GM12878 (cell line): Measurements from ENCODE around the gene ANKRD26. TPM values are rescaled to one million over a fixed set of nuclear protein-coding genes. Genes with fewer than 3 reads are reported as not detected.

Source experiments
- ATAC-seq: fragments of 200-7000 bp; cut with Tn5 transposase; 3 replicates; pipeline ENCODE4 v1.9.1; 2020; ENCODE audit warnings: mild to moderate bottlenecking, moderate library complexity
- BruUV-seq: library from RNA; stranded (reverse); fragments of 400-500 nt; replicated peaks from 2 replicates; lab custom pipeline; 2021; lab: Mats Ljungman, UMichigan
- CTCF ChIA-PET: fragments of 300-600 bp; sonication (Branson Sonifier 250); formaldehyde crosslinking; extraction: SDS; loops from one replicate; lab custom pipeline; 2021; ENCODE audit warnings: inconsistent platforms; lab: Yijun Ruan, JAX
- POLR2A ChIA-PET: fragments of 350-600 bp; formaldehyde crosslinking; extraction: SDS; loops from one replicate; lab custom pipeline; 2021; ENCODE audit warnings: inconsistent platforms; lab: Charles Lee
- RAD21 ChIA-PET: fragments of 300-600 bp; sonication (Branson Sonifier 250); formaldehyde crosslinking; loops from one replicate; lab custom pipeline; 2023; ENCODE audit warnings: antibody characterized with exemption; ENCODE audit not compliant: unreplicated experiment; lab: Charles Lee
- SMC1A ChIA-PET: fragments of 300-600 bp; sonication (Branson Sonifier 250); formaldehyde crosslinking; loops from one replicate; lab custom pipeline; 2023; ENCODE audit not compliant: unreplicated experiment, uncharacterized antibody; lab: Charles Lee
- DNase-seq: peaks from one replicate; pipeline ENCODE4 v3.0.0-alpha.2; 2011; ENCODE audit warnings: low read depth, low spot score
- FAIRE-seq: peaks from 3 replicates; lab custom pipeline; 2011; peaks lifted over from hg19 to GRCh38; lab: Jason Lieb, UNC
- H2AFZ ChIP-seq: 2 replicates; pipeline ENCODE4 v1.6.0; 2011; ENCODE audit warnings: low read depth, low read length, control low read depth; ENCODE audit not compliant: control insufficient read depth
- H3K27ac ChIP-seq: 2 replicates; pipeline ENCODE4 v1.5.1; 2011; ENCODE audit warnings: control low read depth; ENCODE audit not compliant: control insufficient read depth, insufficient read depth
- H3K27me3 ChIP-seq, 2 experiments: replicated peaks in 1 of 2; 2 replicates each; pipeline versions ENCODE4 v1.6.0 to v1.6.1; 2011; ENCODE audit warnings: low read length in 1 of 2; ENCODE audit not compliant: control insufficient read depth in 2 of 2, insufficient read depth in 2 of 2
- H3K36me3 ChIP-seq, 2 experiments: 2 replicates each; pipeline ENCODE4 v1.5.1; 2011; ENCODE audit warnings: low read length in 1 of 2; ENCODE audit not compliant: control insufficient read depth in 2 of 2, insufficient read depth in 2 of 2
- H3K4me1 ChIP-seq: 2 replicates; pipeline ENCODE4 v1.6.1; 2011; ENCODE audit warnings: mild to moderate bottlenecking, low read length, moderate library complexity, mixed read lengths; ENCODE audit not compliant: control insufficient read depth, insufficient read depth
- H3K4me2 ChIP-seq: 2 replicates; pipeline ENCODE4 v1.6.0; 2011; ENCODE audit warnings: control low read depth; ENCODE audit not compliant: control insufficient read depth, insufficient read depth
- H3K4me3 ChIP-seq: fragments of 200-600 bp; sonication (generic); 2 replicates; pipeline ENCODE4 v1.5.1; 2016
- H3K79me2 ChIP-seq: 2 replicates; pipeline ENCODE4 v1.6.0; 2011; ENCODE audit warnings: low read length; ENCODE audit not compliant: control insufficient read depth, insufficient read depth
- H3K9ac ChIP-seq: 2 replicates; pipeline ENCODE4 v1.8.0; 2011; ENCODE audit warnings: low read length, control low read depth, mixed read lengths; ENCODE audit not compliant: control insufficient read depth, insufficient read depth
- H3K9me3 ChIP-seq: replicated peaks from 3 replicates; pipeline ENCODE4 v1.5.1; 2011; ENCODE audit warnings: mild to moderate bottlenecking, low read length; ENCODE audit not compliant: control insufficient read depth, insufficient read depth
- H4K20me1 ChIP-seq: 2 replicates; pipeline ENCODE4 v1.6.0; 2011; ENCODE audit not compliant: control insufficient read depth, insufficient read depth
- CEBPZ ChIP-seq: fragments of 150-350 bp; IDR thresholded peaks from 2 replicates; pipeline ENCODE4 v1.6.1; 2016; ENCODE audit warnings: low read depth, low read length
- KDM1A ChIP-seq: fragments of 200-600 bp; sonication (generic); IDR thresholded peaks from 2 replicates; pipeline ENCODE4 v1.6.1; 2016; ENCODE audit warnings: borderline replicate concordance
- MEF2B ChIP-seq: fragments of 450-650 bp; IDR thresholded peaks from 2 replicates; pipeline ENCODE4 v1.6.1; 2018; ENCODE audit warnings: mild to moderate bottlenecking, moderate library complexity; ENCODE audit not compliant: partially characterized antibody, poor library complexity, severe bottlenecking
- MTA3 ChIP-seq: IDR thresholded peaks from 2 replicates; pipeline ENCODE4 v1.6.1; 2012; ENCODE audit warnings: low read length, inconsistent platforms, borderline replicate concordance
- RAD21 ChIP-seq: IDR thresholded peaks from 2 replicates; pipeline ENCODE4 v1.6.1; 2011; ENCODE audit warnings: mild to moderate bottlenecking, low read depth, low read length, moderate library complexity; ENCODE audit not compliant: insufficient read depth
- RELB ChIP-seq: fragments of 450-650 bp; IDR thresholded peaks from 2 replicates; pipeline ENCODE4 v1.6.1; 2017; ENCODE audit warnings: low read depth, mild to moderate bottlenecking, moderate library complexity
- TCF3 ChIP-seq: IDR thresholded peaks from 2 replicates; pipeline ENCODE4 v1.6.1; 2012; ENCODE audit warnings: low read depth, mild to moderate bottlenecking, low read length, borderline replicate concordance; ENCODE audit not compliant: insufficient read depth
- ZBTB11 ChIP-seq: fragments of 450-650 bp; formaldehyde crosslinking; IDR thresholded peaks from 2 replicates; pipeline ENCODE4 v1.5.0; 2022; ENCODE audit warnings: mild to moderate bottlenecking, missing genetic modification characterization
- ZNF384 ChIP-seq: IDR thresholded peaks from 2 replicates; pipeline ENCODE4 v1.6.1; 2012; ENCODE audit warnings: low read depth, mild to moderate bottlenecking, low read length, improper control_type of control experiment, borderline replicate concordance
- WGBS: methylation state at CpG from one replicate; pipeline ENCODE4 v1.1.6; 2016; ENCODE audit warnings: low lambda C conversion rate; ENCODE audit not compliant: insufficient replicate concordance, insufficient coverage; ENCODE audit errors: missing lambda C conversion rate; 5-methylcytosine and 5-hydroxymethylcytosine counted together
- in situ Hi-C: fragments of 300-500 bp; cut with MboI; formaldehyde crosslinking; loops from 9 replicates; pipeline ENCODE4 v1.14.3; 2018; ENCODE audit warnings: mixed read lengths
- intact Hi-C: fragments of 100-400 bp; cut with micrococcal nuclease; formaldehyde crosslinking; loops from one replicate; pipeline ENCODE4 v1.14.2; 2022; ENCODE audit not compliant: unreplicated experiment
- polyA plus RNA-seq, 11 experiments: library from polyadenylated mRNA; depleted of rRNA in 4 of 11; unstranded in 6 of 11; stranded (reverse) in 5 of 11; fragments of >200 nt; fragmentation: Nextera tagmentation in 4 of 11; fragmentation: Illumina TruSeq in 1 of 11; extraction: Ambion mirVana in 4 of 11; extraction: Trizol in 1 of 11; gene quantifications; 1 replicate in 1 of 11; 2 replicates in 10 of 11; pipeline versions ENCODE4 v1.2.1 to v1.2.3, GENCODE V29; 2011 to 2016; ENCODE audit warnings: inconsistent platforms in 2 of 11, missing spikeins in 2 of 11, low read depth in 1 of 11
- total RNA-seq, 4 experiments: library from RNA; depleted of rRNA in 3 of 4; stranded (reverse); fragments of >200 nt in 3 of 4; fragmentation: Illumina TruSeq in 1 of 4; extraction: Trizol in 1 of 4; gene quantifications; 2 replicates each; pipeline versions ENCODE4 v1.2.1 to v1.2.3, GENCODE V29; 2013 to 2021

The ANKRD26 gene
- total and polyA plus RNA-seq, 10 of the 15 experiments (the other 5 are each of a cell fraction or from before 2014, with no cell fraction given) = 2.3 to 12.0 (median 5.1) TPM

GRCh38 chr10:27138277-27138676, 38.0 kb upstream of the ANKRD26 start:
- Histone ChIP-seq H2AFZ (no peak overlapping the region), H3K27me3 (no peaks in the 10 kb centered on the region), H3K79me2 (no peaks in the 10 kb centered on the region), H3K4me1 (no peaks in the 10 kb centered on the region), H3K4me3 (no peak overlapping the region), H3K9ac (no peak overlapping the region), H3K36me3 (peaks cover 3 to 18% of the 10 kb centered on the region in 2 experiments), H4K20me1 (no peaks in the 10 kb centered on the region), H3K27ac (no peak overlapping the region), H3K4me2 (no peak overlapping the region), H3K9me3 (no peaks in the 10 kb centered on the region)
- ChIA-PET CTCF (interaction anchor here (1.6 kb wide), 1 partner anchor 85 kb away, joined by 4 read pairs; no protein-coding TSS in a partner anchor), POLR2A (no interaction called here), RAD21 (no interaction called here), SMC1A (no interaction called here)
- ATAC-seq (no peak), FAIRE-seq (no peak), DNase-seq (no peak)
- 75% methylated on average over 3 of the region's 3 CpGs for WGBS
- BruUV-seq = no TSS peak
- TF ChIP-seq TCF3 = no peak
- TF ChIP-seq MEF2B = no peak
- TF ChIP-seq ZBTB11 (CRISPR knock-in tag) = no peak
- TF ChIP-seq KDM1A = no peak
- no peak for TF ChIP-seq RELB
- no peak for TF ChIP-seq MTA3
- TF ChIP-seq RAD21 = no peak
- TF ChIP-seq ZNF384 = no peak
- TF ChIP-seq CEBPZ = no peak
- intact Hi-C loops (no loop called here), in situ Hi-C loops (loop anchor here (25.0 kb wide), 1 partner anchor 1424 kb away; no protein-coding TSS in a partner anchor)
